Transverse colon (tissue), 3 donors: Measurements from ENCODE around the gene FFAR3.

Experiments
- EP300 ChIP-seq: sonication (generic); formaldehyde crosslinking; IDR thresholded peaks from one replicate; pipeline ENCODE4 v1.6.1; 2017; ENCODE audit warnings: antibody characterized with exemption, low read depth
- POLR2A ChIP-seq: fragments of 450-650 bp; IDR thresholded peaks from one replicate; pipeline ENCODE4 v1.6.1; 2016; ENCODE audit warnings: antibody characterized with exemption, mild to moderate bottlenecking, moderate library complexity
- TF ChIP-seq, protein P1 (sequence below), 5 experiments: fragments of 200-600 bp in 3 of 5; fragments of 450-650 bp in 2 of 5; sonication (generic) in 3 of 5; IDR thresholded peaks; 1 replicate in 2 of 5; 2 replicates in 3 of 5; pipeline ENCODE4 v1.5.1; 2016 to 2017; ENCODE audit warnings: antibody characterized with exemption in 5 of 5, inconsistent platforms in 3 of 5, mild to moderate bottlenecking in 2 of 5, moderate library complexity in 1 of 5

DNA sequence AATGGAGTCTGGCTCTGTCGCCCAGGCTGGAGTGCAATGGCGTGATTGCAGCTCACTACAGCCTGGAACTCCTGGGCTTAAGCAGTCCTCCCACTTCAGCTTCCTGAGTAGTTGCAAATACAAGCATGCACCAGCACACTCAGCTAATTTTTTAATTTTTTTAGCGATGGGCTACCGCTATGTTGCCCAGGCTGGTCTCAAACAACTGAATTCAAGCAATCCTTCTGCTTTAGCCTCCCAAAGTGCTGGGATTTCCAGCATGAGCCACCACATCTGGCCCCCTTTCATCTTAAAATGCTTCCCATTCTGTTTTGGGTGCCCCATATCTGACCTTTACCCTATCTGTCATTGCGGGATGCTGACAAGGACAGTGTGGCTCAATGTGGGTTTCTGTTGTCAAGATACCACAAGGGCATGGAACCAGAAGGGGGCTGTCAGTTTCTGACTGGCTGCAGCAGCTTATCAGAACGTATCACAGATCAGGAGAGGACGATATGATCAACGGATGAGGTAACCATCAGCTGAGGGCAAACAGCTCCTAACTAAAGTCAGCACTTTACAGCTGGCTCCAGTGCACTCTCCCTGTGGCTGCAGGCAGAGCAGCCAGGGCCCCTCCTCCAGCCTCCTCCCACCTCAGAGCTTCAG lies 45.0 kb downstream of the FFAR3 start:
- TF ChIP-seq, protein P1, sequence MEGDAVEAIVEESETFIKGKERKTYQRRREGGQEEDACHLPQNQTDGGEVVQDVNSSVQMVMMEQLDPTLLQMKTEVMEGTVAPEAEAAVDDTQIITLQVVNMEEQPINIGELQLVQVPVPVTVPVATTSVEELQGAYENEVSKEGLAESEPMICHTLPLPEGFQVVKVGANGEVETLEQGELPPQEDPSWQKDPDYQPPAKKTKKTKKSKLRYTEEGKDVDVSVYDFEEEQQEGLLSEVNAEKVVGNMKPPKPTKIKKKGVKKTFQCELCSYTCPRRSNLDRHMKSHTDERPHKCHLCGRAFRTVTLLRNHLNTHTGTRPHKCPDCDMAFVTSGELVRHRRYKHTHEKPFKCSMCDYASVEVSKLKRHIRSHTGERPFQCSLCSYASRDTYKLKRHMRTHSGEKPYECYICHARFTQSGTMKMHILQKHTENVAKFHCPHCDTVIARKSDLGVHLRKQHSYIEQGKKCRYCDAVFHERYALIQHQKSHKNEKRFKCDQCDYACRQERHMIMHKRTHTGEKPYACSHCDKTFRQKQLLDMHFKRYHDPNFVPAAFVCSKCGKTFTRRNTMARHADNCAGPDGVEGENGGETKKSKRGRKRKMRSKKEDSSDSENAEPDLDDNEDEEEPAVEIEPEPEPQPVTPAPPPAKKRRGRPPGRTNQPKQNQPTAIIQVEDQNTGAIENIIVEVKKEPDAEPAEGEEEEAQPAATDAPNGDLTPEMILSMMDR (IDR thresholded peaks at IDR 0.05), result no peak
- TF ChIP-seq POLR2A (no peak), EP300 (no peak)
